NB4 (cell line): ENCODE measurements around the gene B4GALNT4.

ENCODE experiments used
- POLR2A ChIP-seq: IDR thresholded peaks from 2 replicates; pipeline ENCODE4 v1.6.1; 2011; ENCODE audit warnings: mild to moderate bottlenecking; ENCODE audit not compliant: insufficient read length; ENCODE audit errors: extremely low read depth
- TF ChIP-seq, protein P1 (sequence below): IDR thresholded peaks from one replicate; pipeline ENCODE4 v1.5.1; 2012; ENCODE audit warnings: low read depth, low read length

DNA sequence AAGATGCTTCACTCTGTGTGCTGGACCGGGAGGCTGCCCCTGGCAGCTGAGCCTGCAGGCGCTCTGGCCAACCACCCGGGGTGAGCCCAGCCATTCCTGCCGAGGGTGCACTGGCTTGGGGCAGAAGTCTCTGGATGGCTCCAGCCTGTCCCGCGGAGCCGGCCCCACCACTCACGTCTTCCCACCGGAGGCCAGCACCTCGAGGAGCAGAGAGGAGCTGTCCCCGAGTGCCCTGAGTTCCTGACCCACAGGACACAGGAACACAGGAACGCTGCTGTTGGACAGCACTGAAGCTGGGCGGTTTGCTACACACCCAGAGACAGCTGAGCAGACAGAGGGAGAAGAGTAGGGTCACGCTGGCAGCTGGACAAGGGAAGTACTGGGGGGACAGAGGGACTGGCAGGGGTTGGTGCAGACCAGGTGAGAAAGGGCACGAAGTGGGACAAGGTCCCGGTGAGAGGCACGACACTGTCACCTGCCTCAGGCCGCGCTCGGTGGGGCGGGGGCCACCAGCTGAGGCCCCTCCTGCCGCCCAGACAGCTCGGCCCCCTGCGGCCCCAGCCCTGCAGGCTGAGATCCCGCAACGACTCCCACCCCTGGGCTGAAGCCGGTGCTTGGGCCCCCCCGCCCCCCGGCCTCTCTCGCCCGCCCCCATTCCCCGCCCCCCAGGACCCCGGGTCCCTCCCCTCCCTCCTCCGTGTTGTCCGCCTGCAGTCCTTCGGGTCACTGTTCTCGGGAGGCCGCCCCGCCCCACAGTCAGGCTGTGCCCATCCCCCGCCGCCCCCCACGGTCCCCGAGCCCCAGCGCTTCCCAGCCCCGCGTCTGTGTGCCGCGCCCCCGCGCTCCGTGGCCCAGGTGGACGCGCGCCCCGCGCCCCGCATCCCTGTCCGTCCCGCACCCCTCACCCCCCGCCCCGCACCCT lies 624 bp upstream of the B4GALNT4 start:
- TF ChIP-seq, protein P1, sequence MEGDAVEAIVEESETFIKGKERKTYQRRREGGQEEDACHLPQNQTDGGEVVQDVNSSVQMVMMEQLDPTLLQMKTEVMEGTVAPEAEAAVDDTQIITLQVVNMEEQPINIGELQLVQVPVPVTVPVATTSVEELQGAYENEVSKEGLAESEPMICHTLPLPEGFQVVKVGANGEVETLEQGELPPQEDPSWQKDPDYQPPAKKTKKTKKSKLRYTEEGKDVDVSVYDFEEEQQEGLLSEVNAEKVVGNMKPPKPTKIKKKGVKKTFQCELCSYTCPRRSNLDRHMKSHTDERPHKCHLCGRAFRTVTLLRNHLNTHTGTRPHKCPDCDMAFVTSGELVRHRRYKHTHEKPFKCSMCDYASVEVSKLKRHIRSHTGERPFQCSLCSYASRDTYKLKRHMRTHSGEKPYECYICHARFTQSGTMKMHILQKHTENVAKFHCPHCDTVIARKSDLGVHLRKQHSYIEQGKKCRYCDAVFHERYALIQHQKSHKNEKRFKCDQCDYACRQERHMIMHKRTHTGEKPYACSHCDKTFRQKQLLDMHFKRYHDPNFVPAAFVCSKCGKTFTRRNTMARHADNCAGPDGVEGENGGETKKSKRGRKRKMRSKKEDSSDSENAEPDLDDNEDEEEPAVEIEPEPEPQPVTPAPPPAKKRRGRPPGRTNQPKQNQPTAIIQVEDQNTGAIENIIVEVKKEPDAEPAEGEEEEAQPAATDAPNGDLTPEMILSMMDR, result no peak
- TF ChIP-seq POLR2A, result no peak
